Stomach (tissue), 4 donors: Measurements from ENCODE around the gene PSMB3.
"Not testable (repeated sequence)": the region's sequence is repeated elsewhere in the genome, so short reads cannot be mapped to it uniquely, and the experiment has no call there.

ENCODE experiments used
- POLR2A ChIP-seq, 4 donors: fragments of 450-650 bp; IDR thresholded peaks; one replicate each; pipeline ENCODE4 v1.6.1; 2016; ENCODE audit warnings: antibody characterized with exemption in 4 of 4, control low read depth in 2 of 4, mild to moderate bottlenecking in 1 of 4, moderate library complexity in 1 of 4
- POLR2AphosphoS5 ChIP-seq, 3 donors: sonication (generic); formaldehyde crosslinking; IDR thresholded peaks; one replicate each; pipeline ENCODE4 v1.6.1; 2016; ENCODE audit warnings: antibody characterized with exemption in 3 of 3

GRCh38 chr17:38787999-38788398 lies 35.5 kb downstream of the PSMB3 start:
- not testable (repeated sequence) for TF ChIP-seq POLR2AphosphoS5, POLR2A (IDR thresholded peaks at IDR 0.05)
